ENCODE measurements around the gene CHRND. TPM values are rescaled to one million over a fixed set of nuclear protein-coding genes. Genes with fewer than 3 reads are reported as not detected.
A peak's percentile ranks its signal among the peaks of the same experiment; 100 is the strongest.

CHRND gene
- total and polyA plus RNA-seq, 2 of the 4 experiments (the other 2 are of a cell fraction), result not detected

- no peak overlapping the region for H4K5ac ChIP-seq (ENCODE audit: low read depth, low read length)
- WGBS, 2 experiments (ENCODE audit: extremely low coverage in 2 of 2, insufficient read length in 1 of 2), result 86% methylated on average over 1 of the region's 3 CpGs; no CpG with 5 or more reads in 1 of the 2 experiments
- POLR2A ChIA-PET (ENCODE audit: unreplicated experiment), result no interaction called here
These were observed 27.5 kb upstream of the CHRND start for GRCh38 chr2:232498452-232498851.

More at GRCh38 chr2:232498452-232498851, 27.5 kb upstream of the CHRND start:
- Histone ChIP-seq H3K9me3 (ENCODE audit: control insufficient read depth, insufficient read depth, low read length) (no peaks in the 10 kb centered on the region), H3K18ac (ENCODE audit: low read depth, low read length) (no peak overlapping the region), H2BK5ac (ENCODE audit: low read depth, low read length, poor library complexity, severe bottlenecking) (no peak overlapping the region), H4K20me1 (ENCODE audit: insufficient read depth, low read length) (no peaks in the 10 kb centered on the region; the same call in 1 of the 2 replicates), H3K56ac (ENCODE audit: extremely low read depth, insufficient read depth, low read length) (no peak overlapping the region), H2AK9ac (replicated peaks; ENCODE audit: low read depth, low read length, poor library complexity) (peak overlapping the region; percentile 28), H3K27me3 (ENCODE audit: control insufficient read depth, insufficient read depth, low read length) (peaks cover 65% of the 10 kb centered on the region), H3K14ac (replicated peaks; ENCODE audit: low read depth, low read length) (no peak overlapping the region), H3K9ac (ENCODE audit: low read depth, low read length) (no peak overlapping the region), H4K8ac (ENCODE audit: low read depth in 2 of 2, low read length in 2 of 2) (no peak overlapping the region), H2BK20ac (ENCODE audit: low read depth, low read length) (no peak overlapping the region), H2BK120ac (ENCODE audit: low read depth, low read length) (no peak overlapping the region), H3K4me3 (ENCODE audit: insufficient read depth, low read depth, low read length) (no peak overlapping the region), H3K36me3 (ENCODE audit: control insufficient read depth, insufficient read depth, low read length) (no peaks in the 10 kb centered on the region), H3K79me1 (ENCODE audit: low read depth in 1 of 2, low read length in 2 of 2) (no peaks in the 10 kb centered on the region), H3K4me1 (ENCODE audit: control insufficient read depth, insufficient read depth, low read length) (no peaks in the 10 kb centered on the region), H3K4ac (ENCODE audit: low read depth, low read length) (no peak overlapping the region), H2BK15ac (ENCODE audit: low read depth, low read length) (no peak overlapping the region), H3K23ac (ENCODE audit: low read depth, low read length) (no peak overlapping the region), H3K9me1 (ENCODE audit: insufficient read depth, low read length) (no peaks in the 10 kb centered on the region), H4K91ac (ENCODE audit: insufficient read depth, low read depth, low read length) (no peak overlapping the region), H3K4me2 (ENCODE audit: low read depth, low read length) (no peak overlapping the region), H2AK5ac (ENCODE audit: low read depth, low read length) (no peak overlapping the region), H2AFZ (replicated peaks; ENCODE audit: low read length, poor library complexity) (no peak overlapping the region), H3K27ac (ENCODE audit: insufficient read depth, low read length) (no peak overlapping the region)
- dilution Hi-C loops (cut with HindIII; ENCODE audit: low sequenced_read_pairs, unreplicated experiment) (no loop called here), intact Hi-C loops (cut with micrococcal nuclease) (no loop called here), in situ Hi-C loops (cut with MboI; ENCODE audit: low sequenced_read_pairs) (no loop called here)
- CTCF ChIA-PET, result no interaction called here
- ATAC-seq (ENCODE audit: low read depth), result no peak
- BruUV-seq (replicated peaks), result no TSS peak
- no peak for TF ChIP-seq BHLHE40 (IDR thresholded peaks at IDR 0.05; ENCODE audit: low read depth, low read length)
- no peak for TF ChIP-seq RFX5 (IDR thresholded peaks at IDR 0.05; ENCODE audit: low read depth, low read length)
- TF ChIP-seq RCOR1 (IDR thresholded peaks at IDR 0.05; ENCODE audit: insufficient replicate concordance, low read length), result no peak
- TF ChIP-seq, protein P1, sequence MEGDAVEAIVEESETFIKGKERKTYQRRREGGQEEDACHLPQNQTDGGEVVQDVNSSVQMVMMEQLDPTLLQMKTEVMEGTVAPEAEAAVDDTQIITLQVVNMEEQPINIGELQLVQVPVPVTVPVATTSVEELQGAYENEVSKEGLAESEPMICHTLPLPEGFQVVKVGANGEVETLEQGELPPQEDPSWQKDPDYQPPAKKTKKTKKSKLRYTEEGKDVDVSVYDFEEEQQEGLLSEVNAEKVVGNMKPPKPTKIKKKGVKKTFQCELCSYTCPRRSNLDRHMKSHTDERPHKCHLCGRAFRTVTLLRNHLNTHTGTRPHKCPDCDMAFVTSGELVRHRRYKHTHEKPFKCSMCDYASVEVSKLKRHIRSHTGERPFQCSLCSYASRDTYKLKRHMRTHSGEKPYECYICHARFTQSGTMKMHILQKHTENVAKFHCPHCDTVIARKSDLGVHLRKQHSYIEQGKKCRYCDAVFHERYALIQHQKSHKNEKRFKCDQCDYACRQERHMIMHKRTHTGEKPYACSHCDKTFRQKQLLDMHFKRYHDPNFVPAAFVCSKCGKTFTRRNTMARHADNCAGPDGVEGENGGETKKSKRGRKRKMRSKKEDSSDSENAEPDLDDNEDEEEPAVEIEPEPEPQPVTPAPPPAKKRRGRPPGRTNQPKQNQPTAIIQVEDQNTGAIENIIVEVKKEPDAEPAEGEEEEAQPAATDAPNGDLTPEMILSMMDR (conservative IDR thresholded peaks at IDR 0.05; ENCODE audit: low read depth, low read length), result no peak
- no peak for TF ChIP-seq POLR2A (IDR thresholded peaks at IDR 0.05; ENCODE audit: low read depth, low read length)
- no peak for TF ChIP-seq RAD21 (IDR thresholded peaks at IDR 0.05; ENCODE audit: low read length)
- TF ChIP-seq, protein P2, sequence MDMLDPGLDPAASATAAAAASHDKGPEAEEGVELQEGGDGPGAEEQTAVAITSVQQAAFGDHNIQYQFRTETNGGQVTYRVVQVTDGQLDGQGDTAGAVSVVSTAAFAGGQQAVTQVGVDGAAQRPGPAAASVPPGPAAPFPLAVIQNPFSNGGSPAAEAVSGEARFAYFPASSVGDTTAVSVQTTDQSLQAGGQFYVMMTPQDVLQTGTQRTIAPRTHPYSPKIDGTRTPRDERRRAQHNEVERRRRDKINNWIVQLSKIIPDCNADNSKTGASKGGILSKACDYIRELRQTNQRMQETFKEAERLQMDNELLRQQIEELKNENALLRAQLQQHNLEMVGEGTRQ (IDR thresholded peaks at IDR 0.05; ENCODE audit: low read depth, low read length), result no peak
- TF ChIP-seq SMC3 (IDR thresholded peaks at IDR 0.05; ENCODE audit: low read depth, low read length), result no peak
- no peak for TF ChIP-seq MAZ (IDR thresholded peaks at IDR 0.05; ENCODE audit: borderline replicate concordance, low read depth, low read length)
- no peak for TF ChIP-seq CEBPB (IDR thresholded peaks at IDR 0.05; ENCODE audit: low read depth, low read length)
- TF ChIP-seq CHD1 (IDR thresholded peaks at IDR 0.05; ENCODE audit: low read depth, low read length), result no peak
- TF ChIP-seq MAFK (IDR thresholded peaks at IDR 0.05; ENCODE audit: low read depth, low read length), result no peak
- TF ChIP-seq FOS (IDR thresholded peaks at IDR 0.05; ENCODE audit: low read depth, low read length), result no peak
- TF ChIP-seq MXI1 (IDR thresholded peaks at IDR 0.05; ENCODE audit: borderline replicate concordance, low read depth, low read length), result no peak
- no peak for TF ChIP-seq NFE2L2 (IDR thresholded peaks at IDR 0.05; ENCODE audit: low read depth, low read length)
- TF ChIP-seq, protein P3, sequence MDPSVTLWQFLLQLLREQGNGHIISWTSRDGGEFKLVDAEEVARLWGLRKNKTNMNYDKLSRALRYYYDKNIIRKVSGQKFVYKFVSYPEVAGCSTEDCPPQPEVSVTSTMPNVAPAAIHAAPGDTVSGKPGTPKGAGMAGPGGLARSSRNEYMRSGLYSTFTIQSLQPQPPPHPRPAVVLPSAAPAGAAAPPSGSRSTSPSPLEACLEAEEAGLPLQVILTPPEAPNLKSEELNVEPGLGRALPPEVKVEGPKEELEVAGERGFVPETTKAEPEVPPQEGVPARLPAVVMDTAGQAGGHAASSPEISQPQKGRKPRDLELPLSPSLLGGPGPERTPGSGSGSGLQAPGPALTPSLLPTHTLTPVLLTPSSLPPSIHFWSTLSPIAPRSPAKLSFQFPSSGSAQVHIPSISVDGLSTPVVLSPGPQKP (IDR thresholded peaks at IDR 0.05; ENCODE audit: borderline replicate concordance, low read depth, low read length), result no peak
- no peak for DNase-seq
